Measurements from ENCODE around the gene MRGPRE. TPM values are rescaled to one million over a fixed set of nuclear protein-coding genes. Genes with fewer than 3 reads are reported as not detected.
"Not testable (repeated sequence)": the region's sequence is repeated elsewhere in the genome, so short reads cannot be mapped to it uniquely, and the experiment has no call there.

Gene MRGPRE
- total RNA-seq, 5 donors from 2014 or later (not counting 1 experiment from before 2014, with no cell fraction given) = not detected

GRCh38 chr11:3261831-3262230 is 29.6 kb upstream of the MRGPRE start:
- H3K4me3 Mint-ChIP-seq; H3K9me3 Mint-ChIP-seq; H3K36me3 ChIP-seq (ENCODE audit: control insufficient read depth in 2 of 2, extremely low read depth in 1 of 2, insufficient read depth in 1 of 2, low read length in 1 of 2); DNase-seq; H3K4me1 Mint-ChIP-seq; H3K27ac ChIP-seq (ENCODE audit: low read length); H3K9me3 ChIP-seq; H3K36me3 Mint-ChIP-seq; ATAC-seq (replicated peaks in 1 of 4); H3K27me3 Mint-ChIP-seq; CTCF ChIA-PET; H3K27me3 ChIP-seq (replicated peaks in 1 of 2; ENCODE audit: control insufficient read depth in 2 of 2, extremely low read depth in 1 of 2, insufficient read depth in 2 of 2, low read length in 1 of 2); H3K4me1 ChIP-seq (ENCODE audit: control insufficient read depth in 1 of 2, extremely low read depth in 1 of 2, insufficient read depth in 2 of 2, low read length in 2 of 2); POLR2A ChIA-PET; H3K4me3 ChIP-seq (ENCODE audit: control insufficient read depth in 1 of 2, extremely low read depth in 1 of 2, low read length in 1 of 2); H3K27ac Mint-ChIP-seq: not testable (repeated sequence)
- no CpG with 5 or more reads among the region's 8 CpGs for WGBS (ENCODE audit: insufficient coverage)

- H3K27me3 Mint-ChIP-seq; H3K4me3 Mint-ChIP-seq; H3K27me3 ChIP-seq (replicated peaks in 1 of 2; ENCODE audit: control insufficient read depth in 2 of 2, extremely low read depth in 1 of 2, insufficient read depth in 2 of 2, low read length in 1 of 2); POLR2A ChIA-PET; H3K27ac Mint-ChIP-seq; H3K9me3 ChIP-seq; ATAC-seq (replicated peaks in 1 of 4); H3K27ac ChIP-seq (ENCODE audit: low read length); DNase-seq; H3K9me3 Mint-ChIP-seq; H3K4me1 Mint-ChIP-seq; H3K4me3 ChIP-seq (ENCODE audit: control insufficient read depth in 1 of 2, extremely low read depth in 1 of 2, low read length in 1 of 2); CTCF ChIA-PET; H3K36me3 Mint-ChIP-seq; H3K36me3 ChIP-seq (ENCODE audit: control insufficient read depth in 2 of 2, extremely low read depth in 1 of 2, insufficient read depth in 1 of 2, low read length in 1 of 2); H3K4me1 ChIP-seq (ENCODE audit: control insufficient read depth in 1 of 2, extremely low read depth in 1 of 2, insufficient read depth in 2 of 2, low read length in 2 of 2): not testable (repeated sequence)
- no CpG with 5 or more reads among the region's 1 CpG for WGBS (ENCODE audit: insufficient coverage)
These were observed 25.3 kb upstream of the MRGPRE start for GRCh38 chr11:3257509-3257908.

- H3K4me3 Mint-ChIP-seq; H3K27me3 ChIP-seq (replicated peaks in 1 of 2; ENCODE audit: control insufficient read depth in 2 of 2, extremely low read depth in 1 of 2, insufficient read depth in 2 of 2, low read length in 1 of 2); H3K9me3 Mint-ChIP-seq; POLR2A ChIA-PET; H3K27ac Mint-ChIP-seq; H3K36me3 ChIP-seq (ENCODE audit: control insufficient read depth in 2 of 2, extremely low read depth in 1 of 2, insufficient read depth in 1 of 2, low read length in 1 of 2); H3K27ac ChIP-seq (ENCODE audit: low read length); DNase-seq; H3K4me1 ChIP-seq (ENCODE audit: control insufficient read depth in 1 of 2, extremely low read depth in 1 of 2, insufficient read depth in 2 of 2, low read length in 2 of 2); H3K4me3 ChIP-seq (ENCODE audit: control insufficient read depth in 1 of 2, extremely low read depth in 1 of 2, low read length in 1 of 2); ATAC-seq (replicated peaks in 1 of 4); H3K36me3 Mint-ChIP-seq; H3K27me3 Mint-ChIP-seq; H3K9me3 ChIP-seq; H3K4me1 Mint-ChIP-seq; CTCF ChIA-PET: not testable (repeated sequence)
- no CpG with 5 or more reads among the region's 12 CpGs for WGBS (ENCODE audit: insufficient coverage)
These were observed 23.0 kb upstream of the MRGPRE start for GRCh38 chr11:3255241-3255640.

- POLR2A ChIA-PET; H3K27me3 ChIP-seq (replicated peaks in 1 of 2; ENCODE audit: control insufficient read depth in 2 of 2, extremely low read depth in 1 of 2, insufficient read depth in 2 of 2, low read length in 1 of 2); H3K4me1 Mint-ChIP-seq; H3K4me1 ChIP-seq (ENCODE audit: control insufficient read depth in 1 of 2, extremely low read depth in 1 of 2, insufficient read depth in 2 of 2, low read length in 2 of 2); H3K4me3 ChIP-seq (ENCODE audit: control insufficient read depth in 1 of 2, extremely low read depth in 1 of 2, low read length in 1 of 2); H3K9me3 Mint-ChIP-seq; H3K27ac ChIP-seq (ENCODE audit: low read length); CTCF ChIA-PET; H3K9me3 ChIP-seq; DNase-seq; H3K27me3 Mint-ChIP-seq; H3K36me3 ChIP-seq (ENCODE audit: control insufficient read depth in 2 of 2, extremely low read depth in 1 of 2, insufficient read depth in 1 of 2, low read length in 1 of 2); H3K36me3 Mint-ChIP-seq; ATAC-seq (replicated peaks in 1 of 4); H3K27ac Mint-ChIP-seq; H3K4me3 Mint-ChIP-seq: not testable (repeated sequence)
- no CpG with 5 or more reads among the region's 14 CpGs for WGBS (ENCODE audit: insufficient coverage)
These were observed 22.6 kb upstream of the MRGPRE start for GRCh38 chr11:3254773-3255172.

GRCh38 chr11:3245071-3245470 is 12.9 kb upstream of the MRGPRE start:
- Histone ChIP-seq H3K36me3 (ENCODE audit: control insufficient read depth in 2 of 2, extremely low read depth in 1 of 2, insufficient read depth in 1 of 2, low read length in 1 of 2) (no peaks in the 10 kb centered on the region), H3K27me3 (replicated peaks in 1 of 2; ENCODE audit: control insufficient read depth in 2 of 2, extremely low read depth in 1 of 2, insufficient read depth in 2 of 2, low read length in 1 of 2) (peaks cover 0 to 7% of the 10 kb centered on the region in 2 experiments), H3K27ac (ENCODE audit: low read length) (no peak overlapping the region), H3K9me3 (no peaks in the 10 kb centered on the region), H3K4me1 (ENCODE audit: control insufficient read depth in 1 of 2, extremely low read depth in 1 of 2, insufficient read depth in 2 of 2, low read length in 2 of 2) (no peaks in the 10 kb centered on the region), H3K4me3 (ENCODE audit: control insufficient read depth in 1 of 2, extremely low read depth in 1 of 2, low read length in 1 of 2) (no peak overlapping the region)
- POLR2A ChIA-PET = no interaction called here
- H3K27me3 Mint-ChIP-seq = peaks cover 18 to 22% of the 10 kb centered on the region in 2 donors
- no peaks in the 10 kb centered on the region for H3K9me3 Mint-ChIP-seq
- no peak for ATAC-seq (replicated peaks in 1 of 4)
- no peak overlapping the region for H3K4me3 Mint-ChIP-seq
- H3K27ac Mint-ChIP-seq = no peak overlapping the region
- H3K4me1 Mint-ChIP-seq = no peaks in the 10 kb centered on the region
- no peaks in the 10 kb centered on the region for H3K36me3 Mint-ChIP-seq
- DNase-seq = no peak
- CTCF ChIA-PET = no interaction called here

- Mint-ChIP-seq H3K9me3 (no peaks in the 10 kb centered on the region), H3K4me1 (no peaks in the 10 kb centered on the region), H3K27ac (no peak overlapping the region), H3K36me3 (no peaks in the 10 kb centered on the region), H3K4me3 (no peak overlapping the region), H3K27me3 (peaks cover 18 to 22% of the 10 kb centered on the region in 2 donors)
- H3K9me3 ChIP-seq = no peaks in the 10 kb centered on the region
- 75% methylated on average over 1 of the region's 1 CpG for WGBS (ENCODE audit: insufficient coverage)
- no peak overlapping the region for H3K27ac ChIP-seq (ENCODE audit: low read length)
- no peak overlapping the region for H3K4me3 ChIP-seq (ENCODE audit: control insufficient read depth in 1 of 2, extremely low read depth in 1 of 2, low read length in 1 of 2)
- ChIA-PET CTCF (no interaction called here), POLR2A (no interaction called here)
- ATAC-seq (replicated peaks in 1 of 4) (no peak), DNase-seq (no peak)
- peaks cover 0 to 7% of the 10 kb centered on the region in 2 experiments for H3K27me3 ChIP-seq (replicated peaks in 1 of 2; ENCODE audit: control insufficient read depth in 2 of 2, extremely low read depth in 1 of 2, insufficient read depth in 2 of 2, low read length in 1 of 2)
- H3K4me1 ChIP-seq (ENCODE audit: control insufficient read depth in 1 of 2, extremely low read depth in 1 of 2, insufficient read depth in 2 of 2, low read length in 2 of 2) = no peaks in the 10 kb centered on the region
- no peaks in the 10 kb centered on the region for H3K36me3 ChIP-seq (ENCODE audit: control insufficient read depth in 2 of 2, extremely low read depth in 1 of 2, insufficient read depth in 1 of 2, low read length in 1 of 2)
These were observed 11.7 kb upstream of the MRGPRE start for GRCh38 chr11:3243880-3244279.

GRCh38 chr11:3237119-3237518 is 4.9 kb upstream of the MRGPRE start:
- Mint-ChIP-seq H3K27ac (no peak overlapping the region), H3K4me1 (no peaks in the 10 kb centered on the region), H3K36me3 (no peaks in the 10 kb centered on the region), H3K9me3 (no peaks in the 10 kb centered on the region), H3K4me3 (no peak overlapping the region), H3K27me3 (peaks cover 0 to 3% of the 10 kb centered on the region in 2 donors)
- Histone ChIP-seq H3K4me3 (ENCODE audit: control insufficient read depth in 1 of 2, extremely low read depth in 1 of 2, low read length in 1 of 2) (no peak overlapping the region), H3K4me1 (ENCODE audit: control insufficient read depth in 1 of 2, extremely low read depth in 1 of 2, insufficient read depth in 2 of 2, low read length in 2 of 2) (no peaks in the 10 kb centered on the region), H3K27me3 (replicated peaks in 1 of 2; ENCODE audit: control insufficient read depth in 2 of 2, extremely low read depth in 1 of 2, insufficient read depth in 2 of 2, low read length in 1 of 2) (peaks cover 0 to 8% of the 10 kb centered on the region in 2 experiments), H3K9me3 (no peaks in the 10 kb centered on the region), H3K36me3 (ENCODE audit: control insufficient read depth in 2 of 2, extremely low read depth in 1 of 2, insufficient read depth in 1 of 2, low read length in 1 of 2) (no peaks in the 10 kb centered on the region), H3K27ac (ENCODE audit: low read length) (no peak overlapping the region)
- ATAC-seq (replicated peaks in 1 of 4) (no peak), DNase-seq (no peak)
- ChIA-PET POLR2A (no interaction called here), CTCF (no interaction called here)
- WGBS (ENCODE audit: insufficient coverage) = no CpG with 5 or more reads among the region's 2 CpGs

Measured in T-cell (primary cell).